CD4-positive, CD25-positive, alpha-beta regulatory T cell (primary cell): ENCODE measurements around the gene ZFYVE1. TPM values are rescaled to one million over a fixed set of nuclear protein-coding genes. Genes with fewer than 3 reads are reported as not detected.
"Not testable (repeated sequence)": the region's sequence is repeated elsewhere in the genome, so short reads cannot be mapped to it uniquely, and the experiment has no call there.

Source experiments
- ATAC-seq, 2 donors: fragments of 150-1000 bp; cut with Tn5 transposase; one replicate each; pipeline ENCODE4 v1.10.0; 2021; ENCODE audit warnings: low read depth in 2 of 2, moderate number of reproducible peaks in 2 of 2, moderate library complexity in 1 of 2
- DNase-seq, 3 donors: peaks; one replicate each; pipeline versions ENCODE4 v3.0.0 to v3.0.0-alpha.2; 2012 to 2022; ENCODE audit warnings: mixed read lengths in 1 of 3
- H3K27ac ChIP-seq: one replicate; pipeline ENCODE4 v1.7.0; 2013; ENCODE audit warnings: mild to moderate bottlenecking, low read length; ENCODE audit not compliant: insufficient read depth, poor library complexity, severe bottlenecking
- H3K27me3 ChIP-seq: one replicate; pipeline ENCODE4 v1.7.0; 2013; ENCODE audit warnings: low read length; ENCODE audit not compliant: control insufficient read depth, insufficient read depth
- H3K36me3 ChIP-seq: one replicate; pipeline ENCODE4 v1.7.0; 2013; ENCODE audit warnings: mild to moderate bottlenecking, low read length, moderate library complexity; ENCODE audit not compliant: control insufficient read depth, insufficient read depth
- H3K4me1 ChIP-seq: 2 replicates; pipeline ENCODE4 v1.7.0; 2013; ENCODE audit warnings: mild to moderate bottlenecking, low read length; ENCODE audit not compliant: insufficient read depth, control insufficient read depth, poor library complexity, severe bottlenecking
- H3K4me3 ChIP-seq: one replicate; pipeline ENCODE4 v1.7.0; 2013; ENCODE audit warnings: low read depth, mild to moderate bottlenecking, low read length, moderate library complexity
- H3K9me3 ChIP-seq, 2 experiments: 1 replicate in 1 of 2; 2 replicates in 1 of 2; pipeline ENCODE4 v1.7.0; 2013; ENCODE audit warnings: low read length in 2 of 2, mild to moderate bottlenecking in 1 of 2, moderate library complexity in 1 of 2; ENCODE audit not compliant: control insufficient read depth in 2 of 2
- H3K27ac Mint-ChIP-seq, 3 donors: one replicate each; pipeline ENCODE4 v1.8.0; 2020 to 2022; ENCODE audit warnings: mild to moderate bottlenecking in 3 of 3, mixed read lengths in 3 of 3, moderate library complexity in 2 of 3
- H3K27me3 Mint-ChIP-seq: one replicate; pipeline ENCODE4 v1.8.0; 2022; ENCODE audit warnings: mild to moderate bottlenecking, mixed read lengths
- H3K36me3 Mint-ChIP-seq: one replicate; pipeline ENCODE4 v1.8.0; 2020; ENCODE audit warnings: mixed read lengths
- H3K4me1 Mint-ChIP-seq, 4 donors: one replicate each; pipeline ENCODE4 v1.8.0; 2020 to 2022; ENCODE audit warnings: mixed read lengths in 4 of 4, mild to moderate bottlenecking in 1 of 4
- H3K4me3 Mint-ChIP-seq, 4 donors: one replicate each; pipeline ENCODE4 v1.8.0; 2020 to 2022; ENCODE audit warnings: mild to moderate bottlenecking in 4 of 4, mixed read lengths in 4 of 4, moderate library complexity in 3 of 4
- H3K9me3 Mint-ChIP-seq, 7 donors: one replicate each; pipeline ENCODE4 v1.8.0; 2020 to 2022; ENCODE audit warnings: mixed read lengths in 7 of 7, mild to moderate bottlenecking in 3 of 7, moderate library complexity in 2 of 7
- polyA plus RNA-seq, 4 donors: library from polyadenylated mRNA; unstranded; fragments of 300-500 nt; fragmentation: Illumina TruSeq; gene quantifications; one replicate each; pipeline ENCODE4 v1.2.3, GENCODE V29; 2021
- total RNA-seq: library from RNA; stranded (reverse); gene quantifications from one replicate; pipeline ENCODE4 v1.2.3, GENCODE V29; 2022

Gene ZFYVE1
- total and polyA plus RNA-seq, 5 donors from 2014 or later, result 4.1 to 22.8 (median 5.9) TPM

DNA sequence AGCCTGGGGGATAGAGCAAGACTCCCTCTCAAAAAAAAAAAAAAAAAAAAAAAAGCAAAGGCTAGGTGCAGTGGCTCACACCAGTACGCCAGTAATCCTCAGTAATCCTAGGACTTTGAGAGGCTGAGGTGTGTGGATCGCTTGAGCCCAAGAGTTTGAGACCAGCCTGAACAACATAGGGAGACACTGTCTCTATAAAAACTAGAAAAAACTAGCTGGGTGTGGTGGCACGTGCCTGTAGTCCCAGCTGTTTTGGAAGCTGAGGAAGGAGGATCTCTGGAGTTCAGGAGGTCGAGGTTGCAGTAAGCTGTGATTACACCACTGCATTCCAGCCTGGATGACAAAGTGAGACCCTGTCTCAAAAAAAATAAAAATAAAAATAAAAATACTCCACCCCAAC is 22.5 kb upstream of the ZFYVE1 start:
- no peak overlapping the region for H3K27ac Mint-ChIP-seq
- H3K27me3 ChIP-seq, result peaks cover 3% of the 10 kb centered on the region
- no peak overlapping the region for H3K4me3 ChIP-seq
- no peak overlapping the region for H3K27ac ChIP-seq
- H3K27me3 Mint-ChIP-seq, result no peaks in the 10 kb centered on the region
- no peaks in the 10 kb centered on the region for H3K36me3 ChIP-seq
- DNase-seq (no peak), ATAC-seq (no peak)
- H3K4me1 Mint-ChIP-seq, result peaks cover 0 to 4% (median 0%) of the 10 kb centered on the region in 4 donors
- no peaks in the 10 kb centered on the region for H3K36me3 Mint-ChIP-seq
- H3K4me3 Mint-ChIP-seq, result no peak overlapping the region
- no peaks in the 10 kb centered on the region for H3K4me1 ChIP-seq
- H3K9me3 ChIP-seq, result no peaks in the 10 kb centered on the region
- no peaks in the 10 kb centered on the region for H3K9me3 Mint-ChIP-seq

DNA sequence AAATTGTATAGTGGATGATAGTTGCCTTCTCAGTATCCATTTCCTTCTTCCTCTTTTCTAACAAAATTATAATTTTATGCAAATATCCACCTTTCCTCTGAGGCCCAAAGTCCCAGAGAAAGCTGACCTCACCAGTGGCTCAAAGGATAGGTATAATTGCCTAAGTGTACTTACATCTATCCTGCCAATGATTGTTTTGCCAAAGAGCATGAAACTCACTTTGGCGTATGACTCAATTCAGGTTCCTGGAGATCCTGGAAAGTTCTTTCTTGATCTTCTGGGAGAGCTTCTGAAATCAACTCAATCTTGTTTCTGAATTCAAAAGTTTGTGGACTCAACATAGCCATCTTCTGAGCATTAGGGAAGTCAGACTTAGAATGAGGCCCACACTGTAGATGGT is 20.9 kb upstream of the ZFYVE1 start:
- H3K27me3 Mint-ChIP-seq, result no peaks in the 10 kb centered on the region

DNA sequence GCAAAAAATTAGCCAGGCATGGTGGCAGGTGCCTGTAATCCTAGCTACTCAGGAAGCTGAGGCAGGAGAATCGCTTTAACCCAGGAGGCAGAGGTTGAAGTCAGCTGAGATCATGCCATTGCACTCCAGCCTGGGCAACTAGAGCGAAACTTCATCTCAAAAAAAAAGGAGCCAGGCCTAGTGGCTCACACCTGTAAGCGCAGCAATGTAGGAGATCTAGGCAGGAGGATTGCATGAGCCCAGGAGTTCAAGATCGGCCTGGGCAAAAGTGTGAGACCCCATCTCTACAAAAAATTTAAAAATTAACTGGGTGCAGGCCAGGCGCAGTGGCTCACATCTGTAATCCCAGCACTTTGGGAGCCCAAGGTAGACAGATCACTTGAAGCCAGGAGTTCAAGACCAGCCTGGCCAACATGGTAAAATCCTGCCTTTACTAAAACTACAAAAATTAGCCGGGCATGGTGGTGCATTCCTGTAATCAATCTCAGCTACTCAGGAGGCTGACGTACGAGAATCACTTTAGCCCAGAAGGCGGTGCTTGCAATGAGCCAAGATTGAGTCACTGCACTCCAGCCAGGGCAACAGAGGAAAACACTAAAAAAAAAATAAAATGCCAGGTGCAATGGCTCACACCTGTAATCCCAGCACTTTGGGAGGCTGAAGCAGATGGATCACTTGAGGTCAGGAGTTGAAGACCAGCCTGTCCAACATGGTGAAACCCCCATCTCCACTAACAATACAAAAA is 10.0 kb upstream of the ZFYVE1 start:
- H3K36me3 ChIP-seq, H3K27ac Mint-ChIP-seq, H3K27me3 Mint-ChIP-seq, H3K4me1 ChIP-seq, H3K27ac ChIP-seq, H3K9me3 ChIP-seq, H3K27me3 ChIP-seq, H3K4me1 Mint-ChIP-seq, H3K4me3 ChIP-seq, H3K36me3 Mint-ChIP-seq, H3K9me3 Mint-ChIP-seq, H3K4me3 Mint-ChIP-seq, DNase-seq, ATAC-seq: not testable (repeated sequence)

More for the DNA sequence above, 20.9 kb upstream of the ZFYVE1 start:
- H3K9me3 ChIP-seq, result no peaks in the 10 kb centered on the region
- DNase-seq (no peak), ATAC-seq (no peak)
- no peaks in the 10 kb centered on the region for H3K36me3 Mint-ChIP-seq
- no peak overlapping the region for H3K4me3 Mint-ChIP-seq
- H3K4me1 ChIP-seq, result no peaks in the 10 kb centered on the region
- H3K4me3 ChIP-seq, result no peak overlapping the region
- H3K27ac ChIP-seq, result no peak overlapping the region
- H3K36me3 ChIP-seq, result no peaks in the 10 kb centered on the region
- H3K27me3 ChIP-seq, result peaks cover 3% of the 10 kb centered on the region
- H3K27ac Mint-ChIP-seq, result no peak overlapping the region
- peaks cover 0 to 4% (median 0%) of the 10 kb centered on the region in 4 donors for H3K4me1 Mint-ChIP-seq
- no peaks in the 10 kb centered on the region for H3K9me3 Mint-ChIP-seq

DNA sequence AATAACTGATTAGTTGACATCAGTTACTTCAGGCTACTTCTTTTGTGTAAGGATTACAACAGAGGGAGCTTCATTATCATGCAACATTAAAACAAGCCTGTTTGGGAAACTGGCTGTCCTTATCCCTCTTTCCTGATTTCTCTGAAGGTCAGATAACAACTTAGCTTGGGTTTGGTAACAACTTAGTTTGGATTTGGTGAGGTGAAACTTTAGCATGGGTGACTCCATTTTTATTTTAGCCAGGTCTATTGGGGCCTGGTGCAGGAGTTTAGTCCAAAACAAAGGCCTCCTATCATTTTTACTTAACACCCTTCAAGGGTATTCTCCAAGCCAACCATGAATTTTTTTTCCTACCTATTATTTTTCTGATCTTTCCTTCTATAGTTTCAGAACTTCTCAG is 1.1 kb upstream of the ZFYVE1 start:
- DNase-seq, result no peak
- H3K27ac ChIP-seq, result no peak overlapping the region
- Mint-ChIP-seq H3K9me3 (no peaks in the 10 kb centered on the region), H3K27me3 (no peaks in the 10 kb centered on the region), H3K36me3 (peaks cover 12% of the 10 kb centered on the region), H3K27ac (no peak overlapping the region), H3K4me1 (peaks cover 20 to 40% (median 27%) of the 10 kb centered on the region in 4 donors), H3K4me3 (peak overlapping the region; percentile 43 to 99 (median 88))
- no peaks in the 10 kb centered on the region for H3K27me3 ChIP-seq
- H3K9me3 ChIP-seq, result no peaks in the 10 kb centered on the region
- no peak for ATAC-seq
- no peak overlapping the region for H3K4me3 ChIP-seq
- H3K4me1 ChIP-seq, result peaks cover 25% of the 10 kb centered on the region
- peaks cover 13% of the 10 kb centered on the region for H3K36me3 ChIP-seq

DNA sequence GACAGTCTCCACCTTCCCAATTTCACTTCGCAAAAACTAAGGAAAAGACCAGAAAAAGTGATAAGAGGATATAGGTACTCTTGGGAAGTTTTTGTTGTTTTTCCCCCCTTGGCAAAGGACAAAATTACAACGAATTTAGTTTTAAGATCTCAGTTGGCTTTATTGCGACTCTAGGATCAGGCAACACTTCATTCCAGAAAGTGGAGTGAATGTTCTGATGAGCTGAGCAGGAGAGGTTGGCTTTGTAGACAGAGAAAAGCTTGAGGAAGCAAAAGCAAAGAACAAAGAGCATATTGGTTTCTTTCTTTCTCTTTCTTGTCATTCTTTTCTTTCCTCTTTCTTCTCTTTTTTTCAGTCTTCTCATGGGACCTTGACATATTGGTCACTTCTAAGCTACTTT is 640 bp upstream of the ZFYVE1 start:
- Histone ChIP-seq H3K36me3 (peaks cover 14% of the 10 kb centered on the region), H3K4me3 (peak overlapping the region; percentile 84), H3K27me3 (no peaks in the 10 kb centered on the region), H3K9me3 (no peaks in the 10 kb centered on the region), H3K27ac (no peak overlapping the region), H3K4me1 (peaks cover 25% of the 10 kb centered on the region)
- Mint-ChIP-seq H3K9me3 (no peaks in the 10 kb centered on the region), H3K27me3 (no peaks in the 10 kb centered on the region), H3K4me3 (peak overlapping the region; percentile 78 to 99 (median 98)), H3K4me1 (peaks cover 20 to 44% (median 30%) of the 10 kb centered on the region in 4 donors), H3K27ac (peak overlapping the region; percentile 5 to 96 (median 73)), H3K36me3 (peaks cover 15% of the 10 kb centered on the region)
- ATAC-seq, result no peak
- no peak for DNase-seq

DNA sequence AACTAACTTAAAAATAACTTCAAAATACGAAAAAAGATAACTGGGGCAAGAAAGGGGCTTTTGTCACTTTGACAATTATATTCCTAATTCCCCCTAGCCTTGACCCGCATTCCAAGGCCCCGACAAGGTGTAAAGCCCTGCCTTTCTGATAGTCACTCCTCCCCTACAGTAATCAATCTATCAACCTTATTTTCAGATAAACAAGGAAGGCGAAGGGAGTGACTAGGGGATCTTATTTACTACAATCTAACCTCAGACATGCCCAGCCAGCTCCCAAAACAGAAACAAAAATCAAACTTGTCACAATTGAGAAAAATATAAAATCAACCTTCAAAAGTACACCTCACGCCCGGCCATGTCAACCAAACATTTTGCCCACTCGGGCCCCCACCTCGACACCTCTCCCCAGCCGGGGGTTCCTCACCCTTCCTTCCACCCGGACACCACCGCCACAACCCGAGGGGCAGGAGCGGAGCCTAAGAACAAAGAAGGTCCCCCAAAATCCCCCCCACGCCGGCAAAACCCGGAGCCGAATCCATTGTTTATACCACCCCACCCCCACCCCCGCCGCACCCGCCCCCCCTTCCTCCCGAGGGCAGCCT is 562 bp downstream of the ZFYVE1 start:
- peaks cover 26 to 56% (median 41%) of the 10 kb centered on the region in 4 donors for H3K4me1 Mint-ChIP-seq
- H3K27ac ChIP-seq, result peak overlapping the region; percentile 47

DNA sequence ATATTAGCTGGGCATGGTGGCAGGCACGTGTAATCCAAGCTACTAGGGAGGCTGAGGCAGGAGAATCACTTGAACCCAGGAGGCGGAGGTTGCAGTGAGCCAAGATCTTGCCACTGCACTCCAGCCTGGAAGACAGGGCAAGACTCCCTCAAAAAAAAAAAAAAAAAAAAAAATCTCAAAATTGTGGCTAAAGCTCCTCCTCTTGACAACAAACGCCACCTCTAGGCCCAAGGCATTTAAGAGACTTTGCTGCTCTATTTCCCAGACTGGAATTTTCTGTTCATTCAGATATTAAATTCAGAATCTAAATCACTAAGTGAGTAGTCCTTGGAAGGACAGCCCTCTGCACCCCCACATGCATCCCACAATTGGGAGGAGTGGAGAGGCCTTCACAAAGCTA is 1.4 kb downstream of the ZFYVE1 start:
- H3K27ac ChIP-seq, result no peak overlapping the region
- peaks cover 26 to 57% (median 42%) of the 10 kb centered on the region in 4 donors for H3K4me1 Mint-ChIP-seq
- no peak for ATAC-seq

More for the DNA sequence above, 562 bp downstream of the ZFYVE1 start:
- no peaks in the 10 kb centered on the region for H3K27me3 ChIP-seq
- DNase-seq (no peak), ATAC-seq (no peak)
- H3K4me3 Mint-ChIP-seq, result peak overlapping the region; percentile 78 to 94 (median 94)
- H3K36me3 Mint-ChIP-seq, result peaks cover 26% of the 10 kb centered on the region
- peaks cover 16% of the 10 kb centered on the region for H3K36me3 ChIP-seq
- no peaks in the 10 kb centered on the region for H3K9me3 Mint-ChIP-seq
- no peaks in the 10 kb centered on the region for H3K9me3 ChIP-seq
- peak overlapping the region; percentile 73 to 94 (median 89) for H3K27ac Mint-ChIP-seq
- peak overlapping the region; percentile 64 for H3K4me3 ChIP-seq
- H3K27me3 Mint-ChIP-seq, result no peaks in the 10 kb centered on the region
- peaks cover 33% of the 10 kb centered on the region for H3K4me1 ChIP-seq

More for the DNA sequence above, 1.4 kb downstream of the ZFYVE1 start:
- peaks cover 19% of the 10 kb centered on the region for H3K36me3 ChIP-seq
- no peaks in the 10 kb centered on the region for H3K9me3 Mint-ChIP-seq
- no peak for DNase-seq
- no peaks in the 10 kb centered on the region for H3K27me3 Mint-ChIP-seq
- H3K27ac Mint-ChIP-seq, result no peak overlapping the region
- H3K4me3 Mint-ChIP-seq, result peak overlapping the region; percentile 78 to 94 (median 94)
- H3K4me3 ChIP-seq, result no peak overlapping the region
- H3K9me3 ChIP-seq, result no peaks in the 10 kb centered on the region
- H3K36me3 Mint-ChIP-seq, result peaks cover 26% of the 10 kb centered on the region
- no peaks in the 10 kb centered on the region for H3K27me3 ChIP-seq
- H3K4me1 ChIP-seq, result peaks cover 33% of the 10 kb centered on the region
